CD1c-positive myeloid dendritic cell (primary cell): ENCODE results near the gene EIF4E3.

Experiments
- DNase-seq: peaks from one replicate; pipeline ENCODE4 v3.0.0-alpha.2; 2016; ENCODE audit errors: extremely low spot score

The EIF4E3 gene

GRCh38 chr3:71689291-71689690 is 35.9 kb downstream of the EIF4E3 start:
- peak; percentile 51 for DNase-seq

DNA sequence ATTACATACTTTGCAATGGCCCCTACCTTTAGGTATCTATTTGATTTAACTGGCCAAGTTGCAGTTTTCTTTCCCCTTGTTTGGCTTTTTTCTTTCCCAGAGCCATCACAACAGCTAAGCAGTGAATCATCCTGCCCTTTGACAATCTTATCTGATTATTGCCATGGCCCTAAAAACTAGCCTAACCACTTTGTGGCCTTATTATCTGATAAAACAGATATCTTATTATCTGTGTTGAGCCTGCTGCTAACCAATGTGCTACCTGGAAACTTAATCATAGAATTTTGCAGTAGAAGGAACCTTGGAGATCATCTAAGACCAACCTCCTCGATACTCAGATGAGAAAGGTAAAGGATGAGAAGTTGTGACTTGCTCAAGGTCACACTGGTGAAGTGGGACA is 37.1 kb downstream of the EIF4E3 start:
- no peak for DNase-seq

- no peak for DNase-seq
Observed at GRCh38 chr3:71685686-71686085, 39.5 kb downstream of the EIF4E3 start.

DNA sequence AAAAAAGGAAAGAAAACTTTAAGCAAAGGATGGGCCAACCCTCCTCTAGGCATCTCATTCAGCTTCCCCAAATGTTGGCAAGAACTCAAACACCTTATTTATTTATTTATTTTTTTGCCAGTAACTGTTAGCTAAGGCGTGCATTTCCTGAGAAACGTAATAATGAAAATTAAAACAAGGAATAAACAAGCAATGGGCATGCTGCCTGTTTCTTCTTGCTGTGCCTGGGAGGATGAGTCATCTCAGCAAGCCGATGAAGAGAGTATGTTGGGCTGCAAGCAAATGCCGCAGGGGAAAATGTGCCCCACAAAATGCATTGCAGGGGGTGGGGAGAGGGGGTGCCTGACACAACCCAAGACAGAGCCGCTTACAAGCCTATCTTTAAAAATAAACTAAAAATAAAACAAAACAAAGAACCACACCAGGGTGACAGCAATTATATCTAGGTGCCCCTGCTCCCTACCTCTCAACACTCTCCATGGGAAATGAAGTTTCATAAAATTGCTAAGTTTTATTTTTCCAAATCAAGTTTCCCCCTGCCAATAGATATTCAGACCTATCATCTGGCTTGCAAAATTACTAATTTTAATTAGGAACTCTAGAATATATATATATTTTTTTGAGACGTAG is 40.3 kb downstream of the EIF4E3 start:
- peak; percentile 18 for DNase-seq

DNA sequence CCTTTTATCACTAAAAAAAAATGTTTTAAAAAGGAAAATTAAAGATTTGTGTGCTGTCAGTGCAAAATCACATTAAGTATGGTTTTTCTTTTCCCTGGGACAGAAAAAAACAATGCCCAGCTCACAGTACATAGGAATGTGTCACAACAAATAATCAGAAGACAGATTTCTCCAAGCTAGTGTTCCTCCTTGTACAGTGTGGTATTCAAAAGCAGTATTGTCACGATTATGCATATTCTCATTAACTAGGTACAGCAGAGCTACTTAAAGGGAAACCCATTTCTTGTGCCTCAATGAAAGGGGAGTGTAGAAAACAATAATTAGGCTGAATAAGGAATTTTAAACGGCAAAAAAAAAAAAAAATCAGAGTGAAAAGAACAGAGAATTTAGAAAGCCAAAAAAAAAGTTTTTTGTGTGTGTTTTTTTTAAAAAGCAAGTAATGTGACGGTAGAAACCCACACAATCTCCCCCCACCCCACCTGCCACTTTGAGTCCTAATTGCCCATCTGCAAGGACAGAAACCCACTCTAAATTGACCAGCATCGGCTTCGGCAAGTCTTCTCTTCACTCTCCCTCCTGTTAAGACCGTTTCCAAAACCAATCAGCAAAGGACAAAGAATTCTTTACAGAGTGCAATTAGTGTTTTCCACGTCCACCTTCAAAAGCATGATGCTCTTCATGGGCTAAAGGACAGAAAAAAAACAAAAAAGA is 41.0 kb downstream of the EIF4E3 start:
- DNase-seq, result no peak

GRCh38 chr3:71681224-71681668 is 44.0 kb downstream of the EIF4E3 start:
- DNase-seq, result peak; percentile 63

DNA sequence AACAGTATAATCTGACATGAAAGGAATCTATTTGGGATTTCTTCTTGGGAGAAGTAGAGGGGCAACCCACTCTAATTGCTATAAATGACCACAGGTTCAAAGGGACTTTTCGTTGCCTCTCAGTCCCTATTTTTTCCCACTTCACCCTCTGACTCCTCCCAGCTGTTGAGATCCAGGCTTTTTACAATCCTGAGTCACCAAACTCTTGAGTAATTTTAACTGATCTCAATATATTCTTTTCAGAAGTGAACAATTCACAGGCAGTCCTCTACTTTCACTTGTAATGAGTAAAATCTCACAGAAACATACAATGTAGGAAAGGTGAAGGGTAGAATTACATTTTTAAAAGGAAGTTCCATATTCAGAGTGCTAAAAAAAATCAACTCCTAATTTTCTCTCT is 44.6 kb downstream of the EIF4E3 start:
- no peak for DNase-seq

- no peak for DNase-seq
Observed at GRCh38 chr3:71676931-71677330, 48.3 kb downstream of the EIF4E3 start.

DNA sequence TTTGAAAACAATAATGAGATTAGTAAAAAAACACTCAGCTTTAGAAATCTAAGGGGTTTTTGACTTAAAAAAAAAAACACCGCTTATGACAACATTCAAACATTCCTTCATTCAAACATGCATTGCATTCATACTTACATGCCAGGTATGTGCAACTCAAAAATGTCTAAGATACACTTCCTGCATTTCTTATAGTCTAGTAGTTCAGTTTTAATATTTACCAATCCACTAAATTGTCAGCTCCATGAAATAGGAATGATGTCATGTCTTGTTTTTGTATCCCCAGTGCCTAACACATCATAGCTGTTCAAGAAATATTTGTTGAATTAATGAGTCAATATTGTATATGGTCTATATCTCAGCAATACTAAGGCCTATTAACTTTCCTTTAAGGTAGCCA is 51.7 kb downstream of the EIF4E3 start:
- no peak for DNase-seq

DNA sequence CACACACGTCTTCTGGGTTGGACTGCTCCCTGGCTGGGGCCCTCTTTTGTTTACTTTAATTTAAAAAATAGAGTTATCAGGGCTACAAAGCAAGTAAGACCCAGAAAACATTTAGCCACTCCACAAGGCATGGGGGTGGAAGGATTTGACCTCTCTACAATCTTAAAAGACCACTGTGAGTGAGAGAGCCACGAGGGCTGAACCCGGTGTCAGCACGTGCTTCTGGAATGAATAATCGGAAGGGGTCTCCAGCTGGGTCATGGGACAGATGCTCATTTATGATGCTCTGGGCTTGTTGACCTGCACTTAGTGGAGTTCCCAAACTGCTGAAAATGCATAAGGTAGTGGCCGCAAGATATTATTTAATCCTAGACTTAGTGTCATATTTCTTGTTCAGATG is 52.4 kb downstream of the EIF4E3 start:
- no peak for DNase-seq

DNA sequence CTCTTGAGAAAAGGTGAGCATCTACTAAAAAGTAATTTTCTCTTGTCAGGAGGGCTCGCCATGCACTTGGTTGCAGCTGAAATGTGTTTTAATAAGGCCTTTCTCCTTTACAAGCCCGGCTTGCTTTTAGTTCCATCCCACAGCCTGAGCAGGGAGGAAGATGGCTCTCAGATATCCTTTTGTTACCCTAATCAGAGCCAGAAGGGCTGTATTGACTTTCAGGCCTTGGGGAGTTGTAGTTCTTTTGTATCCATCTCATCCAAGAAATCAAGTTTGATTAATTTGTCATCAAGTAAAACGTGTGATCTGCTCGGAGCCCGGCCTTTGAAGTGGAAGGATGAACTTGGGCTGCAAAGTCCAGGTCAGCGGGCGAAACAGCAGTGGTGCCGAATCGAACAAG is 52.9 kb downstream of the EIF4E3 start:
- no peak for DNase-seq

DNA sequence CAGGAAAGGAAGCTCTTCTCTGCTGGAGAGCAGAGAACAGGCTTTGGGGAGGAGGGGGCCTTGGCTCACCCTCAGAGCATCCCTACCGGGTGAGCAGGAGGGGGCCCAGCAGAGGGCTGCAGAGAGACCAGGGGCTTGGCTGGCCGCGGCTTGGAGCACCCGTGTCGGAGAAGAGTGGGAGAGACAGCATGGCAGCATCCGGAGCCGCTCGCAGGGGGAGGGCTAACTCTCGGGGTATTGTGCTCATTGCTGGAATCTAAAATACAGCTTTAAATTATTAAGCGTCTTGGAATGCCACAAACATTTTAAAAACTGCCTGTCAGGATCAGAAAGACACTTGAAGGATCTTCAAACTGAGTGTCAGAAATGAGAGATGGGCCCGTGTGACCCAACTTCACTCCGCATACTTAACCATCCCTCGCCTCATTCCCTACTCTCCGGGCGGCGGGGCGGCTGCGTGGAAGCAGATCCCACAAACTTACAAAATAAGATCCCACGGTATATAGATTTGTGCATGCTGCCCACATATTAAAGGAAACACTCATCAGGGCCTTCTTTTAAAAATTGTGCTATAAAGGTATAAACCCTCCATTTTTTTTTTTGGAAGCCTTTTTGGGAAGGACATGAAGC is 53.9 kb downstream of the EIF4E3 start:
- DNase-seq, result no peak

DNA sequence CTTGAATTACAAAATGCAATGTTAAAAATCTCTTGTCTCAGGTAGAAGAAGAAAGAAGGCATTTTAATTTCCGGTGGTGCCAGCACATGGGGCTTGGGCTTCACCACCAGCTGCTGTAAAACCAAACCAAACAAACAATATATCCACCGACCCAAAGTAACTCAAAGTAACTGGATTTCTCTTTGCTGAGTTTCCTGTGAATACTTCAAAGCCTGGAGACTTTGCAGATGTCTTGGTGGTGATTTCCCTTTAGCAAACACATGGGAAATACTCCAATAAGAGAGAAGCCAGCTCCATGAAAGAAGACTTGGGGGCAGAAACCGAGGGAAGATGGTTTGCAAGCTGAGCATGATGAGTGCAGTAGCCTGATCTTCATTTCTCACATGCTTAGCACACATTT is 62.6 kb downstream of the EIF4E3 start:
- DNase-seq, result no peak

DNA sequence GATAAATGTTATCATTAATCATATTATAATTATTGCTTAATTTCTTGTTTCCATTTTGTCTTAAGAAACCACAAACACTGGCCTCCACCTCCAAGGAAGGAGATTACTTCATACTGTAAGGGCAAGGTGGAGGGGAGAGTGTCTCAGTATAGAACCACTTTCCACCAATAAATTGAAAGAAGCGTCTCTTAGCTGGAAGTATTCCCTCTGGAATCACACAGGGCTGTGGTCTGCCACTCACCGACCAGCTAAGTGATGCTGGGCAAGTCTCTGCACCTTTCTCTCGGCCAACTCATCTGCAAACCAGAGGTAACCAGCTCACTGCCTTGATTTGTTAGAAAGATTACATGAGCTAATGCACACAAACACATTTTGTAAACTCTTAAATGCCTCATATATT is 63.1 kb downstream of the EIF4E3 start:
- no peak for DNase-seq

- DNase-seq, result no peak
Observed at GRCh38 chr3:71659864-71660591, 65.2 kb downstream of the EIF4E3 start.

- DNase-seq, result peak; percentile 24
Observed at GRCh38 chr3:71657831-71658530, 67.2 kb downstream of the EIF4E3 start.

GRCh38 chr3:71655061-71655460 is 70.1 kb downstream of the EIF4E3 start:
- no peak for DNase-seq

- no peak for DNase-seq
Observed at GRCh38 chr3:71653414-71653807, 71.8 kb downstream of the EIF4E3 start.

GRCh38 chr3:71652781-71653413 is 72.3 kb downstream of the EIF4E3 start:
- peak; percentile 52 for DNase-seq

- no peak for DNase-seq
Observed at GRCh38 chr3:71651625-71652024, 73.6 kb downstream of the EIF4E3 start.

DNA sequence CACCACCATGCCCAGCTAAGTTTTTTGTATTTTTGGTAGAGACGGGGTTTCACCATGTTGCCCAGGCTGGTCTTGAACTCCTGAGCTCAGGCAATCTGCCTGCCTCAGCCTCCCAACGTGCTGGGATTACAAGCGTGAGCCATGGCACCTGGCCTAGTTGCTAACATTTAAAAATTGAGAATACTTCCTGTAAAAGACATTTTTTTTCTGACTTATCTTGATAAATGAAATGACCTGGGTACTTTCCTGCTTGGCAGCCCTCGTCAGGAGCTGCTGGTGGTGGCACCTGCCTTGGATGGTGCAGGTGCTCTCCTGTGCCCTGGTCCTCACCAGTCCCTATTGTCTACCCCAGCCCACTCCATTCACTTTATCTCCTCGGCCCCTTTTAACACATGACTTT is 74.8 kb downstream of the EIF4E3 start:
- no peak for DNase-seq
